Activated naive CD4-positive, alpha-beta T cell treated with anti-CD3 and anti-CD28 coated beads, Interleukin-2, amount 50 U/mL, for 72 hours (primary cell): ENCODE data around the gene KCP. TPM values are rescaled to one million over a fixed set of nuclear protein-coding genes. Genes with fewer than 3 reads are reported as not detected.
"Not testable (repeated sequence)": the region's sequence is repeated elsewhere in the genome, so short reads cannot be mapped to it uniquely, and the experiment has no call there.

Experiments used
- ATAC-seq, 2 donors: fragments of 150-1000 bp; cut with Tn5 transposase; 2 replicates each; pipeline ENCODE4 v1.10.0; 2021; ENCODE audit warnings: mild to moderate bottlenecking in 2 of 2, moderate library complexity in 2 of 2
- DNase-seq, 2 donors: peaks; one replicate each; pipeline ENCODE4 v3.0.0; 2021 to 2022; ENCODE audit warnings: low spot score in 2 of 2
- H3K27ac Mint-ChIP-seq, 2 donors: one replicate each; pipeline ENCODE4 v1.8.0; 2022; ENCODE audit warnings: mild to moderate bottlenecking in 2 of 2, mixed read lengths in 2 of 2
- H3K36me3 Mint-ChIP-seq, 2 donors: one replicate each; pipeline ENCODE4 v1.8.0; 2022; ENCODE audit warnings: mixed read lengths in 2 of 2
- H3K9me3 Mint-ChIP-seq, 2 donors: one replicate each; pipeline ENCODE4 v1.8.0; 2022; ENCODE audit warnings: mixed read lengths in 2 of 2
- total RNA-seq, 2 donors: library from RNA; stranded (reverse); gene quantifications; one replicate each; pipeline ENCODE4 v1.2.3, GENCODE V29; 2022

KCP gene
- under 1 TPM; 0.16 TPM for total RNA-seq

GRCh38 chr7:128910569-128910945 lies at the start of gene KCP:
Gene KCP, minus strand, starts transcription at chr7:128910709. Its CDS starts 33 bp downstream, at chr7:128910676.
- ATAC-seq, result no peak
- H3K9me3 Mint-ChIP-seq, result no peaks in the 10 kb centered on the region
- no peak within 1 kb of the TSS for H3K27ac Mint-ChIP-seq
- H3K36me3 Mint-ChIP-seq, result no peaks in the 10 kb centered on the region
- DNase-seq, result no peak

DNA sequence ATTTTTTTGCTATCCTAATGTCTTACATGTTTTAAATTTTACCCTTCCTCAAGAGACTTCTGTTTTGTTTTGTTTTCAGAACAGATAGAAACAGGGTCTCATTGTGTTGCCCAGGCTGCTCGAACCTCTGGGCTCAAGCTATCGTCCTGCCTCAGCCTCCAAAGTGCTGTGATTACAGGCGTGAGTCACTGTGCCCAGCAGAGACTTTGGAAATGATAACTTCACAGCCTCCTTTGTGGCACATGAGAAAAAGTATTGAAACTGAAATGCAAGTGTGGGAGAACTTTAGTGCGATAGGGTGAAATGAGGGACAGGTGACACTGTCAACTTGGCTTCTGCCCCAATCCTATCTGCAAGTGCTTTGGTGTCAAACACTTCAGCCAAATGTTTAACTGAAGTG lies 48.8 kb upstream of the KCP start:
- H3K36me3 Mint-ChIP-seq, result peaks cover 13 to 51% of the 10 kb centered on the region in 2 donors
- no peaks in the 10 kb centered on the region for H3K9me3 Mint-ChIP-seq
- peak; percentile 20 to 38 for ATAC-seq
- no peak for DNase-seq
- H3K27ac Mint-ChIP-seq, result peak overlapping the region; percentile 55 to 74

DNA sequence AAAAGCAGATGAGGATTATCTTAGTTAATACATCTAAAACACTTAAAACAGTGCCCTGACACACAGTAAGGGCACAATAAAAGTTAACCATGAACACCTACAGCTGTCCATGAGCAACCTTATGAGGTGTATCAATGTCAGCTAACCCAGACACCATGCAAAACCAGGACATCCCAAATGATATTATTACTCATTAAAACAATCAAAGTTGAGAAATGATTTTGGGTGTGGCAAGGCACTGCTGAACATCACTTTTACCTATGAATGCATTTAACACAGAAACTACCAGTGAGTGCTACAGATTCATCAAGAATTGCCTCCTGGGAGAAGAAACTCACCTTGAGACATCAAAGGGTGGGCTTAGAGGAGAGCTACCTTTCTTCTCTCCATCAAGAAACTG lies 45.5 kb upstream of the KCP start:
- DNase-seq (no peak), ATAC-seq (no peak)
- Mint-ChIP-seq H3K9me3 (no peaks in the 10 kb centered on the region), H3K27ac (no peak overlapping the region), H3K36me3 (peaks cover 13 to 48% of the 10 kb centered on the region in 2 donors)

DNA sequence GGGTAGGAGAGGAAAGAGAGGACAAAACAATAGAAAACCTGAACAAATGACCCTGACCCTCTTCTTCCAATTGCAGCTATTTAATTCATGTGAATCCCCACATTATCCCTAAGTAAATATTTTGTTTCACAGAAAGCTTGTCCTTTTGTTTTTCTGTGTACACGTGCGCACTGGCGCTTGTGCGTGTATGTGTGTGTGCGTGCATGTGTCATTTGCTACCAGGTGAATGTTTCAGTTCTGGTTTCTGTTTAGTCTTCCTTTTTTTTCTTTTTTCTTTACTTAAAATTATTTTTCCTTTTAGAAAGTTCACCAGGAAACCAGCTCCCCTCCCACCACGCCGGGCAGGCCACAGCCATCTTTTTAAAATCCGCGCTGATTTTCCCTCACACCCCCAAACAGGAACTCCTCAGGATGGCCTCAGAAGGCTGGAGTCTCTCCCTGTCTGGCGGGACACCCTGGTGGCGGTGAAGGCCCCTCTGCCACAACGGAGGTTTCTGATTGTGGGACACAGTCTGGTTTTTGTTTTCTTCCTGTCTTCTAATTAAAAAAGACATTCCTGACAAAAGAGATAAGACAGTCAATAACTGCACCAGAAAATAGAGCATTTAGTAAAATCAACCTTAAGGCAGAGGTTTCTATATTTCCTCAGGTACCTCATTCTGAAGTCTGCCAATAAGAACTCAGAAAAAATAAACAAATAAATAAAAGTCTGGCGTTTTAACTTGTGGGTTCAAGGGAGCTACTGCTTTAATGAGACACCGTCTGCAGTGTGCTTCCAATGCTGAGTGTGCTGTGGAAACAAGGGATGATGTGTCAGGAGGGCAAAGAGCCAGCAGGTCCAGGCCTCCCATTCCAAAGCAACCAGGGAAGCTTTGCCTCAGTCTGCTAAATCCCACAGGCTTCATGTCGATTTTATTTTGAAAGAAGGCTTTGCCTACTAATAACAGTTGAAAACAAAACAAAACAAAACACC lies 44.6 kb upstream of the KCP start:
- peaks cover 13 to 48% of the 10 kb centered on the region in 2 donors for H3K36me3 Mint-ChIP-seq
- H3K27ac Mint-ChIP-seq, result peak overlapping the region in 1 of 2 donors; percentile 30
- H3K9me3 Mint-ChIP-seq, result no peaks in the 10 kb centered on the region
- DNase-seq (no peak), ATAC-seq (no peak)

GRCh38 chr7:128954150-128954549 lies 43.6 kb upstream of the KCP start:
- Mint-ChIP-seq H3K9me3 (no peaks in the 10 kb centered on the region), H3K36me3 (peaks cover 13 to 42% of the 10 kb centered on the region in 2 donors), H3K27ac (no peak overlapping the region)
- no peak for DNase-seq
- peak in 1 of 2 donors; percentile 75 for ATAC-seq

GRCh38 chr7:128951296-128951695 lies 40.8 kb upstream of the KCP start:
- Mint-ChIP-seq H3K27ac (peak overlapping the region in 1 of 2 donors; percentile 72), H3K9me3 (no peaks in the 10 kb centered on the region), H3K36me3 (peaks cover 0 to 22% of the 10 kb centered on the region in 2 donors)
- ATAC-seq, result no peak
- DNase-seq, result no peak

- Mint-ChIP-seq H3K36me3 (peaks cover 0 to 11% of the 10 kb centered on the region in 2 donors), H3K9me3 (no peaks in the 10 kb centered on the region), H3K27ac (no peak overlapping the region)
- no peak for DNase-seq
- no peak for ATAC-seq
These were observed 38.7 kb upstream of the KCP start for GRCh38 chr7:128948976-128949760.

GRCh38 chr7:128948312-128948973 lies 37.9 kb upstream of the KCP start:
- H3K27ac Mint-ChIP-seq, result peak overlapping the region; percentile 10 to 85
- no peaks in the 10 kb centered on the region for H3K9me3 Mint-ChIP-seq
- ATAC-seq, result no peak
- peaks cover 0 to 4% of the 10 kb centered on the region in 2 donors for H3K36me3 Mint-ChIP-seq
- DNase-seq, result no peak

- Mint-ChIP-seq H3K36me3 (no peaks in the 10 kb centered on the region), H3K9me3 (no peaks in the 10 kb centered on the region), H3K27ac (peak overlapping the region; percentile 10 to 85)
- ATAC-seq, result no peak
- DNase-seq, result no peak
These were observed 37.3 kb upstream of the KCP start for GRCh38 chr7:128947854-128948253.

- Mint-ChIP-seq H3K27ac (peak overlapping the region in 1 of 2 donors; percentile 20), H3K36me3 (no peaks in the 10 kb centered on the region), H3K9me3 (no peaks in the 10 kb centered on the region)
- DNase-seq, result no peak
- peak in 1 of 2 donors; percentile 19 for ATAC-seq
These were observed 36.7 kb upstream of the KCP start for GRCh38 chr7:128946936-128947830.

DNA sequence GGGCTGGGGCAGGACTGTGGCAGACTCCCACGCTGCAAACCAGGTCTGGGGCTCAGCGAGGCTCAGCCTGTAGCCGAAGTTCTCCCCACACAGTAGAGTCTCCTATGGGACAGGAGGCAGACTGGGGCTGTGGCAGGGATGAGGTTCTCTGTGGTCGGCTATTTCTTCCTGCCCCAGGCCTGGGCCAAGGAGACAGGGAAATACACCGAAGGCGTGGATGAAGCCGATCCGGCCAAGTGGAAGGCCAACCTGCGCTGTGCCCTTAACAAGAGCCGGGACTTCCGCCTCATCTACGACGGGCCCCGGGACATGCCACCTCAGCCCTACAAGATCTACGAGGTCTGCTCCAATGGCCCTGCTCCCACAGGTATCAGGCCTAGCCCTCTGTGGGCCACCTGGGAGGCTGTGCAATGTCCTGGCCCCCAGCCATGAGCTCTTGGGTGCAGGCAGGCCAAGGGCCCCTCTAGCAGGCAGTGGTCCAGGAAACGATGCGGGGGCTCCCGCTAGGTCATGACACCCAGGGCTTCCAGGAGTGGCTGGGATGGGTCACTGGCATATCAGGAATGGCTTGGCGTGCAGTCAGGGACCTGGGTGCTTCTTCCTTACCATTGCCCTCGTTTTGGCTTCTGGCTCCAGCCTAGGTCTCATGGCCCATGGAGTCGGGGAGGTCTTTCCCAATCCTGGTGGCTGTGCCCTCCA lies 35.3 kb upstream of the KCP start:
- no peak for ATAC-seq
- no peak overlapping the region for H3K27ac Mint-ChIP-seq
- DNase-seq, result no peak
- H3K36me3 Mint-ChIP-seq, result no peaks in the 10 kb centered on the region
- no peaks in the 10 kb centered on the region for H3K9me3 Mint-ChIP-seq

DNA sequence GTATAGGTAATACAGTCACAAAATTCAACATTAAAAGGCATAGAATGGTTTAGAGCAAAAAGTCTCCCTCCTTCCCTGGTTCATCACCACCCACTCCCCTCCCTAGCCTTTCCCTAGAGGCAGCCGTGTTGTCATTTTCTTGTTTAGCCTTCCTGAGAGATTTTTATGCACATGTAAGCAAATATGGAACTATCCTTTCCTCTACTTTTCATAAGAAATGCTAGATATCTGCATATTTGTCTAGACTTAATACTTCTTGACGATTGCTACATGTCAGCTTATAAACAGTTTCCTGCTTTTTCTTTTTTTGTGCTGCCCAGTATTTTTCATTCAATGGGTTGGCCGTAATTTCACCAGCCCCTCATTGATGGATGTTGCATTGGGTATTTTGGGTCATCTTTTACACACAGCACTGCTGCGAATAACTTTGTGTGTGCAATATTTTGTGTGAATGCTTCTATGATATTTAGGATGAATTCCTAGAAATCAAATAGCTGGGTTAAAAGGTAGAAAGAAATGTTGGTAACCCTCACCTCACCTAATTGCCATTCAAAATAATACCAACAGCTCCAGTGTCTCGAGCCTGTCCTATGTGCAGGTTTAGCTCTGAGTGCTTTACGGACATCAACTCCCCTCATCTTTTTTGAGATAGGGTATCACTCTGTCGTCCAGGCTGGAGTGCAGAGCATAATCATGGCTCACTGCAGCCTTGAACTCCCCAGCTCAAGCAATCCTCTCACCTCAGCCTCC lies 34.2 kb upstream of the KCP start:
- DNase-seq, result no peak
- no peak for ATAC-seq
- H3K36me3 Mint-ChIP-seq, result no peaks in the 10 kb centered on the region
- no peak overlapping the region for H3K27ac Mint-ChIP-seq
- H3K9me3 Mint-ChIP-seq, result no peaks in the 10 kb centered on the region

DNA sequence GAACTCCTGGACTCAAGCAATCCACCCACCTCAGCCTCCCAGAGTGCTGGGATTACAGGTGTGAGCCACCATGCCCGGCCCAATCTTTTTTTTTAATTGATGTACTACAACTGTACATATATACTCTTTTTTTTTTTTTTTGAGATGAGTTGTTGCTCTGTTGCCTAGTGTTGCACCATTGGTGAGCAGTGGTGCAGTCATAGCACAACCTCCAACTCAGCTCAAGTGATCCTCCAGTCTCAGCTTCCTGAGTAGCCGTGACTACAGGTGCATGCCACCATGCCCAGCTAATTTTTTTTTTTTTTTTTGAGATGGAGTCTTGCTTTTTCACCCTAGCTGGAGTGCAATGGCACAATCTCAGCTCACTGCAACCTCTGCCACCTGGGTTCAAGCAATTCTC lies 32.7 kb upstream of the KCP start:
- H3K27ac Mint-ChIP-seq, H3K36me3 Mint-ChIP-seq, DNase-seq, H3K9me3 Mint-ChIP-seq: not testable (repeated sequence)
- peak; percentile 23 to 69 for ATAC-seq

DNA sequence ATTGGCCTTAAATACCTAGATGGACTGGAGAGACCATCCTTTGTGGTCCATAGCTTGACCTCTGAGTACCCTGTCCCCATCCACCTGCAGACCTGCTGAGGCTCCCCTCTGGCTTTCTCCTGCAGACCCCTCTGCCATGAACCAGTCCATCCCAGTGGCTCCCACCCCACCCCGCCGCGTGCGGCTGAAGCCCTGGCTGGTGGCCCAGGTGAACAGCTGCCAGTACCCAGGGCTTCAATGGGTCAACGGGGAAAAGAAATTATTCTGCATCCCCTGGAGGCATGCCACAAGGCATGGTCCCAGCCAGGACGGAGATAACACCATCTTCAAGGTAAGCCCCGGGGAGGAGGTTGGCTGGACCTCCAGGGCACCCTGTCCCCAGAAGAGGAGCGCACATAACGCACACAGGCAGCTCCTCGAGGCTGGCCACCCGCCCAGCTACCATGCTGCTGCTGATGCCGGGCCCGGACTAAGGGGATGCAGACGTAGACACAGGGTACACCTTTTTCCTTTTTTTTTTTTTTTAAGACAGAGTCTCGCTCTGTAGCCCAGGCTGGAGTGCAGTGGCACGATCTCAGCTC lies 31.5 kb upstream of the KCP start:
- ATAC-seq, result no peak
- H3K27ac Mint-ChIP-seq, result no peak overlapping the region
- no peaks in the 10 kb centered on the region for H3K9me3 Mint-ChIP-seq
- peaks cover 0 to 4% of the 10 kb centered on the region in 2 donors for H3K36me3 Mint-ChIP-seq
- no peak for DNase-seq
